Effector memory CD4-positive, alpha-beta T cell (primary cell): Measurements from ENCODE around the gene EPHA7.

Experiments used
- DNase-seq, 3 donors: peaks; one replicate each; pipeline ENCODE4 v3.0.0-alpha.2; 2020
- H3K27ac ChIP-seq: 2 replicates; pipeline ENCODE4 v1.7.0; 2013; ENCODE audit warnings: mild to moderate bottlenecking, low read length, moderate library complexity; ENCODE audit not compliant: insufficient read depth, poor library complexity, severe bottlenecking
- H3K27me3 ChIP-seq: replicated peaks from 2 replicates; pipeline ENCODE4 v1.7.0; 2013; ENCODE audit warnings: mild to moderate bottlenecking, low read length; ENCODE audit not compliant: insufficient read depth, control insufficient read depth, poor library complexity, severe bottlenecking
- H3K36me3 ChIP-seq: 2 replicates; pipeline ENCODE4 v1.7.0; 2013; ENCODE audit warnings: mild to moderate bottlenecking, low read length, moderate library complexity; ENCODE audit not compliant: control insufficient read depth, insufficient read depth
- H3K4me1 ChIP-seq: 2 replicates; pipeline ENCODE4 v1.7.0; 2013; ENCODE audit warnings: low read length, mild to moderate bottlenecking; ENCODE audit not compliant: control insufficient read depth, insufficient read depth, poor library complexity, severe bottlenecking
- H3K4me3 ChIP-seq: 2 replicates; pipeline ENCODE4 v1.7.0; 2013; ENCODE audit warnings: low read length, low read depth, mild to moderate bottlenecking; ENCODE audit not compliant: insufficient read depth, poor library complexity, severe bottlenecking
- H3K9me3 ChIP-seq: 2 replicates; pipeline ENCODE4 v1.7.0; 2013; ENCODE audit warnings: mild to moderate bottlenecking, low read length, moderate library complexity; ENCODE audit not compliant: control insufficient read depth

The EPHA7 gene

GRCh38 chr6:93222071-93222851 is 197.1 kb downstream of the EPHA7 start:
- H3K27ac ChIP-seq, result no peak overlapping the region
- DNase-seq, result no peak
- H3K36me3 ChIP-seq, result no peaks in the 10 kb centered on the region
- peaks cover 3% of the 10 kb centered on the region for H3K9me3 ChIP-seq
- H3K4me3 ChIP-seq, result no peak overlapping the region
- no peaks in the 10 kb centered on the region for H3K27me3 ChIP-seq
- no peaks in the 10 kb centered on the region for H3K4me1 ChIP-seq

- Histone ChIP-seq H3K4me3 (no peak overlapping the region), H3K36me3 (no peaks in the 10 kb centered on the region), H3K4me1 (no peaks in the 10 kb centered on the region), H3K9me3 (peaks cover 3% of the 10 kb centered on the region), H3K27ac (no peak overlapping the region), H3K27me3 (no peaks in the 10 kb centered on the region)
- DNase-seq, result no peak
Observed at GRCh38 chr6:93219447-93219846, 199.9 kb downstream of the EPHA7 start.

GRCh38 chr6:93218096-93218495 is 201.3 kb downstream of the EPHA7 start:
- no peak for DNase-seq
- no peaks in the 10 kb centered on the region for H3K36me3 ChIP-seq
- H3K4me3 ChIP-seq, result no peak overlapping the region
- H3K9me3 ChIP-seq, result peaks cover 3% of the 10 kb centered on the region
- no peak overlapping the region for H3K27ac ChIP-seq
- no peaks in the 10 kb centered on the region for H3K27me3 ChIP-seq
- no peaks in the 10 kb centered on the region for H3K4me1 ChIP-seq

GRCh38 chr6:93213028-93213427 is 206.3 kb downstream of the EPHA7 start:
- Histone ChIP-seq H3K27me3 (no peaks in the 10 kb centered on the region), H3K36me3 (no peaks in the 10 kb centered on the region), H3K9me3 (no peaks in the 10 kb centered on the region), H3K4me3 (no peak overlapping the region), H3K4me1 (no peaks in the 10 kb centered on the region), H3K27ac (no peak overlapping the region)
- DNase-seq, result no peak

GRCh38 chr6:93210908-93211307 is 208.5 kb downstream of the EPHA7 start:
- no peaks in the 10 kb centered on the region for H3K4me1 ChIP-seq
- no peaks in the 10 kb centered on the region for H3K36me3 ChIP-seq
- H3K27ac ChIP-seq, result no peak overlapping the region
- no peak for DNase-seq
- no peaks in the 10 kb centered on the region for H3K27me3 ChIP-seq
- H3K9me3 ChIP-seq, result no peaks in the 10 kb centered on the region
- H3K4me3 ChIP-seq, result no peak overlapping the region

GRCh38 chr6:93209358-93209757 is 210.0 kb downstream of the EPHA7 start:
- Histone ChIP-seq H3K9me3 (no peaks in the 10 kb centered on the region), H3K27me3 (no peaks in the 10 kb centered on the region), H3K27ac (no peak overlapping the region), H3K36me3 (no peaks in the 10 kb centered on the region), H3K4me3 (no peak overlapping the region), H3K4me1 (no peaks in the 10 kb centered on the region)
- DNase-seq, result no peak

- no peak for DNase-seq
- Histone ChIP-seq H3K9me3 (no peaks in the 10 kb centered on the region), H3K27ac (no peak overlapping the region), H3K4me1 (no peaks in the 10 kb centered on the region), H3K4me3 (no peak overlapping the region), H3K27me3 (no peaks in the 10 kb centered on the region), H3K36me3 (no peaks in the 10 kb centered on the region)
Observed at GRCh38 chr6:93196406-93196970, 222.9 kb downstream of the EPHA7 start.

- Histone ChIP-seq H3K27me3 (no peaks in the 10 kb centered on the region), H3K9me3 (no peaks in the 10 kb centered on the region), H3K36me3 (no peaks in the 10 kb centered on the region), H3K4me3 (no peak overlapping the region), H3K27ac (no peak overlapping the region), H3K4me1 (no peaks in the 10 kb centered on the region)
- no peak for DNase-seq
Observed at GRCh38 chr6:93194480-93194879, 224.9 kb downstream of the EPHA7 start.

- no peaks in the 10 kb centered on the region for H3K4me1 ChIP-seq
- no peaks in the 10 kb centered on the region for H3K27me3 ChIP-seq
- no peak overlapping the region for H3K4me3 ChIP-seq
- H3K9me3 ChIP-seq, result no peaks in the 10 kb centered on the region
- H3K36me3 ChIP-seq, result no peaks in the 10 kb centered on the region
- no peak overlapping the region for H3K27ac ChIP-seq
- no peak for DNase-seq
Observed at GRCh38 chr6:93193868-93194267, 225.5 kb downstream of the EPHA7 start.
